HEK293 (cell line): ENCODE data around the gene SP9.

ENCODE experiments used
- CTCF ChIA-PET: fragments of 350-600 bp; formaldehyde crosslinking; extraction: SDS; loops from one replicate; lab custom pipeline; 2021; ENCODE audit warnings: antibody characterized with exemption; lab: Yijun Ruan, JAX
- POLR2A ChIA-PET: fragments of 300-600 bp; formaldehyde crosslinking; extraction: SDS; loops from one replicate; lab custom pipeline; 2020; ENCODE audit warnings: antibody characterized with exemption, inconsistent platforms; lab: Yijun Ruan, JAX
- H3K27ac ChIP-seq: fragments of 200-500 bp; sonication (Bioruptor generic); 2 replicates; pipeline ENCODE4 v1.5.1; 2014; ENCODE audit warnings: low read depth, low read length, control low read depth, inconsistent platforms; ENCODE audit errors: extremely low read depth
- H3K36me3 ChIP-seq, 2 experiments: fragments of 200-500 bp in 1 of 2; sonication (Bioruptor generic) in 1 of 2; 1 replicate in 1 of 2; 2 replicates in 1 of 2; pipeline ENCODE4 v1.5.1; 2014 to 2017; ENCODE audit warnings: inconsistent platforms in 2 of 2, low read length in 2 of 2; ENCODE audit not compliant: control insufficient read depth in 2 of 2, insufficient read depth in 1 of 2
- H3K4me1 ChIP-seq: fragments of 200-500 bp; sonication (Bioruptor generic); 2 replicates; pipeline ENCODE4 v1.5.1; 2014; ENCODE audit warnings: mild to moderate bottlenecking, low read length, inconsistent platforms; ENCODE audit not compliant: control insufficient read depth, insufficient read depth
- H3K4me3 ChIP-seq: 2 replicates; pipeline ENCODE4 v1.5.1; 2011; ENCODE audit warnings: low read depth, mild to moderate bottlenecking, control low read depth, low read length, moderate library complexity
- H3K9me3 ChIP-seq: fragments of 200-500 bp; sonication (Bioruptor generic); 2 replicates; pipeline ENCODE4 v1.5.1; 2014; ENCODE audit warnings: low read depth, low read length, inconsistent platforms; ENCODE audit not compliant: control insufficient read depth, insufficient read depth
- EGR2 ChIP-seq: fragments of 450-650 bp; formaldehyde crosslinking; IDR thresholded peaks from 2 replicates; pipeline ENCODE4 v1.5.1; 2016; ENCODE audit warnings: low read depth, missing biosample characterization, missing genetic modification characterization
- MEIS1 ChIP-seq: sonication (generic); formaldehyde crosslinking; IDR thresholded peaks from 2 replicates; pipeline ENCODE4 v1.8.1; 2022; ENCODE audit warnings: missing genetic modification reagents, mild to moderate bottlenecking, borderline replicate concordance
- SP3 ChIP-seq: fragments of 450-650 bp; formaldehyde crosslinking; IDR thresholded peaks from 2 replicates; pipeline ENCODE4 v1.5.1; 2016; ENCODE audit warnings: missing biosample characterization, missing genetic modification characterization
- ZBTB17 ChIP-seq: fragments of 450-650 bp; formaldehyde crosslinking; IDR thresholded peaks from 2 replicates; pipeline ENCODE4 v1.5.1; 2016; ENCODE audit warnings: missing biosample characterization, missing genetic modification characterization
- ZBTB8A ChIP-seq: fragments of 450-650 bp; formaldehyde crosslinking; IDR thresholded peaks from 2 replicates; pipeline ENCODE4 v1.5.1; 2016; ENCODE audit warnings: missing biosample characterization, missing genetic modification characterization
- ZNF10 ChIP-seq: fragments of 450-650 bp; formaldehyde crosslinking; IDR thresholded peaks from 2 replicates; pipeline ENCODE4 v1.5.1; 2017; ENCODE audit warnings: missing biosample characterization, missing genetic modification characterization
- ZNF112 ChIP-seq: fragments of 450-650 bp; formaldehyde crosslinking; IDR thresholded peaks from 2 replicates; pipeline ENCODE4 v1.5.0; 2017; ENCODE audit warnings: missing biosample characterization, missing genetic modification characterization
- ZNF169 ChIP-seq: fragments of 450-650 bp; formaldehyde crosslinking; IDR thresholded peaks from 2 replicates; pipeline ENCODE4 v1.5.1; 2016; ENCODE audit warnings: missing biosample characterization, missing genetic modification characterization
- ZNF202 ChIP-seq: fragments of 450-650 bp; formaldehyde crosslinking; IDR thresholded peaks from 2 replicates; pipeline ENCODE4 v1.5.1; 2016; ENCODE audit warnings: missing biosample characterization, missing genetic modification characterization, borderline replicate concordance
- ZNF239 ChIP-seq: fragments of 450-650 bp; formaldehyde crosslinking; IDR thresholded peaks from 2 replicates; pipeline ENCODE4 v1.5.1; 2016; ENCODE audit warnings: missing biosample characterization, missing genetic modification characterization
- ZNF433 ChIP-seq: fragments of 450-650 bp; formaldehyde crosslinking; IDR thresholded peaks from 2 replicates; pipeline ENCODE4 v1.5.1; 2016; ENCODE audit warnings: missing biosample characterization, missing genetic modification characterization, low read depth
- ZNF544 ChIP-seq: fragments of 450-650 bp; formaldehyde crosslinking; IDR thresholded peaks from 2 replicates; pipeline ENCODE4 v1.5.0; 2017; ENCODE audit warnings: missing biosample characterization, missing genetic modification characterization
- ZNF549 ChIP-seq: fragments of 450-650 bp; IDR thresholded peaks from 2 replicates; pipeline ENCODE4 v1.5.1; 2018; ENCODE audit warnings: missing biosample characterization, missing genetic modification characterization, mild to moderate bottlenecking, inconsistent platforms, moderate library complexity
- ZNF558 ChIP-seq: fragments of 450-650 bp; formaldehyde crosslinking; IDR thresholded peaks from 2 replicates; pipeline ENCODE4 v1.5.1; 2016; ENCODE audit warnings: missing biosample characterization, missing genetic modification characterization
- ZNF660 ChIP-seq: fragments of 450-650 bp; IDR thresholded peaks from 2 replicates; pipeline ENCODE4 v1.5.1; 2018; ENCODE audit warnings: missing biosample characterization, mild to moderate bottlenecking, missing genetic modification characterization
- ZNF701 ChIP-seq: fragments of 450-650 bp; formaldehyde crosslinking; IDR thresholded peaks from 2 replicates; pipeline ENCODE4 v1.5.1; 2016; ENCODE audit warnings: missing biosample characterization, missing genetic modification characterization
- ZNF792 ChIP-seq: fragments of 450-650 bp; formaldehyde crosslinking; IDR thresholded peaks from 2 replicates; pipeline ENCODE4 v1.5.1; 2016; ENCODE audit warnings: missing biosample characterization, missing genetic modification characterization
- ZNF843 ChIP-seq: fragments of 450-650 bp; formaldehyde crosslinking; IDR thresholded peaks from 2 replicates; pipeline ENCODE4 v1.5.1; 2016; ENCODE audit warnings: missing biosample characterization, missing genetic modification characterization
- ZSCAN23 ChIP-seq: fragments of 450-650 bp; formaldehyde crosslinking; IDR thresholded peaks from 2 replicates; pipeline ENCODE4 v1.5.1; 2016; ENCODE audit warnings: missing biosample characterization, missing genetic modification characterization
- TF ChIP-seq, protein P1 (sequence below): IDR thresholded peaks from 2 replicates; pipeline ENCODE4 v1.6.1; 2011; ENCODE audit warnings: mild to moderate bottlenecking, low read depth, low read length, borderline replicate concordance
- TF ChIP-seq, protein P2 (sequence below): fragments of 450-650 bp; formaldehyde crosslinking; IDR thresholded peaks from 2 replicates; pipeline ENCODE4 v1.5.1; 2016; ENCODE audit warnings: missing biosample characterization, missing genetic modification characterization, low read depth
- TF ChIP-seq, protein P3 (sequence below): fragments of 450-650 bp; formaldehyde crosslinking; conservative IDR thresholded peaks from 2 replicates; pipeline ENCODE4 v1.5.1; 2016; ENCODE audit warnings: low read depth, missing biosample characterization, missing genetic modification characterization
- TF ChIP-seq, protein P4 (sequence below): fragments of 450-650 bp; formaldehyde crosslinking; IDR thresholded peaks from 2 replicates; pipeline ENCODE4 v1.5.1; 2016; ENCODE audit warnings: missing biosample characterization, missing genetic modification characterization
- TF ChIP-seq, protein P5 (sequence below): fragments of 450-650 bp; formaldehyde crosslinking; IDR thresholded peaks from 2 replicates; pipeline ENCODE4 v1.5.1; 2016; ENCODE audit warnings: missing biosample characterization, missing genetic modification characterization

SP9 gene

DNA sequence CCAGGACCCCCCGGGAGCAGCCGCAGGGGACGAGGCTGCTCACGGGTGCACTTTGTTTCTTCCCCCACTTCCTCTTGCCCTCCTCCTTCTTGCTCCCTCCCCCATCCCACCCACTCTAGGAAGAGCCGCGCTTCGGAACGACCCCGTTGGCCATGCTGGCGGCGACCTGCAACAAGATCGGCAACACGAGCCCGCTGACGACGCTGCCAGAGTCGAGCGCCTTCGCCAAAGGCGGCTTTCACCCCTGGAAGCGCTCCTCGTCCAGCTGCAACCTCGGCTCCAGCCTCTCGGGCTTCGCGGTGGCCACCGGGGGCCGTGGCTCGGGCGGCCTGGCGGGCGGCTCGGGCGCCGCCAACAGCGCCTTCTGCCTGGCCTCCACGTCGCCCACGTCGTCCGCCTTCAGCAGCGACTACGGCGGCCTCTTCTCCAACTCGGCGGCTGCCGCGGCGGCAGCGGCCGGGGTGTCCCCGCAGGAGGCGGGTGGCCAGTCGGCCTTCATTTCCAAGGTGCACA, 1.3 kb downstream of the SP9 start (continued):
- TF ChIP-seq SP3 (tag by site-specific recombination), result peak; percentile 49; the same call in 1 of the 2 replicates
- TF ChIP-seq, all 188 proteins: peak for 11

DNA sequence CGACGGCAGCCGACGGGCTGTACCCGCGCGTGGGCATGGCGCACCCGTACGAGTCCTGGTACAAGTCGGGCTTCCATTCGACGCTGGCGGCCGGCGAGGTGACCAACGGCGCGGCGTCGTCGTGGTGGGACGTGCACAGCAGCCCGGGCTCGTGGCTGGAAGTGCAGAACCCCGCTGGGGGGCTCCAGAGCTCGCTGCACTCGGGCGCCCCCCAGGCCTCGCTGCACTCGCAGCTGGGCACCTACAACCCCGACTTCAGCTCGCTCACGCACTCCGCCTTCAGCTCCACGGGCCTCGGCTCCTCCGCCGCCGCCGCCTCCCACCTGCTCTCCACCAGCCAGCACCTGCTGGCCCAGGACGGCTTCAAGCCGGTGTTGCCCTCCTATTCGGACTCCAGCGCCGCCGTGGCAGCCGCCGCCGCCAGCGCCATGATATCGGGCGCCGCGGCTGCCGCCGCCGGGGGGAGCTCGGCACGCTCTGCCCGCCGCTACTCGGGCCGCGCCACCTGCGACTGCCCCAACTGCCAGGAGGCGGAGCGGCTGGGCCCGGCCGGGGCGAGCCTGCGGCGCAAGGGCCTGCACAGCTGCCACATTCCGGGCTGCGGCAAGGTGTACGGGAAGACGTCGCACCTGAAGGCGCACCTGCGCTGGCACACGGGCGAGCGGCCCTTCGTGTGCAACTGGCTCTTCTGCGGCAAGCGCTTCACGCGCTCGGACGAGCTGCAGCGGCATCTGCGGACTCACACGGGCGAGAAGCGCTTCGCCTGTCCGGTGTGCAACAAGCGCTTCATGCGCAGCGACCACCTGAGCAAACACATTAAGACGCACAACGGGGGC, 2.0 kb downstream of the SP9 start:
- peak overlapping the region; percentile 79 for H3K4me3 ChIP-seq
- POLR2A ChIA-PET, result interaction anchor here (0.6 to 1.6 kb wide), 4 partner anchors 11 to 250 kb away, joined by 3 to 4 read pairs (median 4); partner anchors contain the start of gene OLA1
- CTCF ChIA-PET, result interaction anchor here (0.6 to 1.6 kb wide), 11 partner anchors 11 to 934 kb away, joined by 3 to 4 read pairs (median 3); partner anchors contain the start of gene OLA1
- H3K9me3 ChIP-seq, result no peaks in the 10 kb centered on the region
- peak overlapping the region; percentile 98 for H3K27ac ChIP-seq
- no peaks in the 10 kb centered on the region for H3K36me3 ChIP-seq
- peaks cover 9% of the 10 kb centered on the region for H3K4me1 ChIP-seq
- TF ChIP-seq ZNF239 (tag by site-specific recombination), result no peak
- TF ChIP-seq, protein P1, sequence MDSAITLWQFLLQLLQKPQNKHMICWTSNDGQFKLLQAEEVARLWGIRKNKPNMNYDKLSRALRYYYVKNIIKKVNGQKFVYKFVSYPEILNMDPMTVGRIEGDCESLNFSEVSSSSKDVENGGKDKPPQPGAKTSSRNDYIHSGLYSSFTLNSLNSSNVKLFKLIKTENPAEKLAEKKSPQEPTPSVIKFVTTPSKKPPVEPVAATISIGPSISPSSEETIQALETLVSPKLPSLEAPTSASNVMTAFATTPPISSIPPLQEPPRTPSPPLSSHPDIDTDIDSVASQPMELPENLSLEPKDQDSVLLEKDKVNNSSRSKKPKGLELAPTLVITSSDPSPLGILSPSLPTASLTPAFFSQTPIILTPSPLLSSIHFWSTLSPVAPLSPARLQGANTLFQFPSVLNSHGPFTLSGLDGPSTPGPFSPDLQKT, result no peak
- TF ChIP-seq, protein P2, sequence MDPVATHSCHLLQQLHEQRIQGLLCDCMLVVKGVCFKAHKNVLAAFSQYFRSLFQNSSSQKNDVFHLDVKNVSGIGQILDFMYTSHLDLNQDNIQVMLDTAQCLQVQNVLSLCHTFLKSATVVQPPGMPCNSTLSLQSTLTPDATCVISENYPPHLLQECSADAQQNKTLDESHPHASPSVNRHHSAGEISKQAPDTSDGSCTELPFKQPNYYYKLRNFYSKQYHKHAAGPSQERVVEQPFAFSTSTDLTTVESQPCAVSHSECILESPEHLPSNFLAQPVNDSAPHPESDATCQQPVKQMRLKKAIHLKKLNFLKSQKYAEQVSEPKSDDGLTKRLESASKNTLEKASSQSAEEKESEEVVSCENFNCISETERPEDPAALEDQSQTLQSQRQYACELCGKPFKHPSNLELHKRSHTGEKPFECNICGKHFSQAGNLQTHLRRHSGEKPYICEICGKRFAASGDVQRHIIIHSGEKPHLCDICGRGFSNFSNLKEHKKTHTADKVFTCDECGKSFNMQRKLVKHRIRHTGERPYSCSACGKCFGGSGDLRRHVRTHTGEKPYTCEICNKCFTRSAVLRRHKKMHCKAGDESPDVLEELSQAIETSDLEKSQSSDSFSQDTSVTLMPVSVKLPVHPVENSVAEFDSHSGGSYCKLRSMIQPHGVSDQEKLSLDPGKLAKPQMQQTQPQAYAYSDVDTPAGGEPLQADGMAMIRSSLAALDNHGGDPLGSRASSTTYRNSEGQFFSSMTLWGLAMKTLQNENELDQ (tag by site-specific recombination), result no peak
- TF ChIP-seq ZBTB8A (tag by site-specific recombination), result peak; percentile 10; the same call in 1 of the 2 replicates
- no peak for TF ChIP-seq ZNF433 (tag by site-specific recombination)
- TF ChIP-seq ZBTB17, result no peak
- TF ChIP-seq ZNF558 (tag by site-specific recombination), result no peak
- peak; percentile 58; the same call in 1 of the 2 replicates for TF ChIP-seq ZNF10 (tag by site-specific recombination)
- TF ChIP-seq, protein P3, sequence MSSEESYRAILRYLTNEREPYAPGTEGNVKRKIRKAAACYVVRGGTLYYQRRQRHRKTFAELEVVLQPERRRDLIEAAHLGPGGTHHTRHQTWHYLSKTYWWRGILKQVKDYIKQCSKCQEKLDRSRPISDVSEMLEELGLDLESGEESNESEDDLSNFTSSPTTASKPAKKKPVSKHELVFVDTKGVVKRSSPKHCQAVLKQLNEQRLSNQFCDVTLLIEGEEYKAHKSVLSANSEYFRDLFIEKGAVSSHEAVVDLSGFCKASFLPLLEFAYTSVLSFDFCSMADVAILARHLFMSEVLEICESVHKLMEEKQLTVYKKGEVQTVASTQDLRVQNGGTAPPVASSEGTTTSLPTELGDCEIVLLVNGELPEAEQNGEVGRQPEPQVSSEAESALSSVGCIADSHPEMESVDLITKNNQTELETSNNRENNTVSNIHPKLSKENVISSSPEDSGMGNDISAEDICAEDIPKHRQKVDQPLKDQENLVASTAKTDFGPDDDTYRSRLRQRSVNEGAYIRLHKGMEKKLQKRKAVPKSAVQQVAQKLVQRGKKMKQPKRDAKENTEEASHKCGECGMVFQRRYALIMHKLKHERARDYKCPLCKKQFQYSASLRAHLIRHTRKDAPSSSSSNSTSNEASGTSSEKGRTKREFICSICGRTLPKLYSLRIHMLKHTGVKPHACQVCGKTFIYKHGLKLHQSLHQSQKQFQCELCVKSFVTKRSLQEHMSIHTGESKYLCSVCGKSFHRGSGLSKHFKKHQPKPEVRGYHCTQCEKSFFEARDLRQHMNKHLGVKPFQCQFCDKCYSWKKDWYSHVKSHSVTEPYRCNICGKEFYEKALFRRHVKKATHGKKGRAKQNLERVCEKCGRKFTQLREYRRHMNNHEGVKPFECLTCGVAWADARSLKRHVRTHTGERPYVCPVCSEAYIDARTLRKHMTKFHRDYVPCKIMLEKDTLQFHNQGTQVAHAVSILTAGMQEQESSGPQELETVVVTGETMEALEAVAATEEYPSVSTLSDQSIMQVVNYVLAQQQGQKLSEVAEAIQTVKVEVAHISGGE (tag by site-specific recombination), result no peak
- TF ChIP-seq MEIS1 (CRISPR knock-in tag), result 0 out of 2 replicates have a peak, but pooled peaks have one; percentile 8
- no peak for TF ChIP-seq ZNF112 (tag by site-specific recombination)
- TF ChIP-seq ZNF202 (tag by site-specific recombination), result peak; percentile 42; the same call in 1 of the 2 replicates
- TF ChIP-seq ZNF169, result no peak
- TF ChIP-seq ZNF792 (tag by site-specific recombination), result 0 out of 2 replicates have a peak, but pooled peaks have one; percentile 50
- no peak for TF ChIP-seq ZNF544 (tag by site-specific recombination)
- no peak for TF ChIP-seq ZNF549 (tag by site-specific recombination)
- TF ChIP-seq EGR2, result peak; percentile 53
- TF ChIP-seq, protein P4, sequence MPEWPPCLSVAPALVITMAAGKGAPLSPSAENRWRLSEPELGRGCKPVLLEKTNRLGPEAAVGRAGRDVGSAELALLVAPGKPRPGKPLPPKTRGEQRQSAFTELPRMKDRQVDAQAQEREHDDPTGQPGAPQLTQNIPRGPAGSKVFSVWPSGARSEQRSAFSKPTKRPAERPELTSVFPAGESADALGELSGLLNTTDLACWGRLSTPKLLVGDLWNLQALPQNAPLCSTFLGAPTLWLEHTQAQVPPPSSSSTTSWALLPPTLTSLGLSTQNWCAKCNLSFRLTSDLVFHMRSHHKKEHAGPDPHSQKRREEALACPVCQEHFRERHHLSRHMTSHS, result no peak
- 0 out of 2 replicates have a peak, but pooled peaks have one; percentile 18 for TF ChIP-seq ZNF843
- peak; percentile 59; the same call in 1 of the 2 replicates for TF ChIP-seq ZNF660 (tag by site-specific recombination)
- no peak for TF ChIP-seq ZSCAN23 (tag by site-specific recombination)
- TF ChIP-seq ZNF701, result no peak
- TF ChIP-seq, protein P5, sequence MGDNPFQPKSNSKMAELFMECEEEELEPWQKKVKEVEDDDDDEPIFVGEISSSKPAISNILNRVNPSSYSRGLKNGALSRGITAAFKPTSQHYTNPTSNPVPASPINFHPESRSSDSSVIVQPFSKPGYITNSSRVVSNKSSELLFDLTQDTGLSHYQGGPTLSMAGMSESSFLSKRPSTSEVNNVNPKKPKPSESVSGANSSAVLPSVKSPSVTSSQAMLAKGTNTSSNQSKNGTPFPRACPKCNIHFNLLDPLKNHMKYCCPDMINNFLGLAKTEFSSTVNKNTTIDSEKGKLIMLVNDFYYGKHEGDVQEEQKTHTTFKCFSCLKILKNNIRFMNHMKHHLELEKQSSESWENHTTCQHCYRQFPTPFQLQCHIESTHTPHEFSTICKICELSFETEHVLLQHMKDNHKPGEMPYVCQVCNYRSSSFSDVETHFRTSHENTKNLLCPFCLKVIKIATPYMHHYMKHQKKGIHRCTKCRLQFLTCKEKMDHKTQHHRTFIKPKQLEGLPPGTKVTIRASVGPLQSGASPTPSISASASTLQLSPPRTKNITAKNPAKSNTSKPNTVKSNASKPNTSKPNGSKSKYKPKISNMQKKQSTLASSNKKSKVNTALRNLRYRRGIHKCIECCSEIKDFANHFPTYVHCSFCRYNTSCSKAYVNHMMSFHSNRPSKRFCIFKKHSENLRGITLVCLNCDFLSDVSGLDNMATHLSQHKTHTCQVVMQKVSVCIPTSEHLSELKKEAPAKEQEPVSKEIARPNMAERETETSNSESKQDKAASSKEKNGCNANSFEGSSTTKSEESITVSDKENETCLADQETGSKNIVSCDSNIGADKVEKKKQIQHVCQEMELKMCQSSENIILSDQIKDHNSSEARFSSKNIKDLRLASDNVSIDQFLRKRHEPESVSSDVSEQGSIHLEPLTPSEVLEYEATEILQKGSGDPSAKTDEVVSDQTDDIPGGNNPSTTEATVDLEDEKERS (tag by site-specific recombination), result no peak
